ENCODE results near the gene NBAS. TPM values are rescaled to one million over a fixed set of nuclear protein-coding genes. Genes with fewer than 3 reads are reported as not detected.

NBAS gene
- total RNA-seq, 2 experiments from 2014 or later: 24.4 to 28.8 TPM

DNA sequence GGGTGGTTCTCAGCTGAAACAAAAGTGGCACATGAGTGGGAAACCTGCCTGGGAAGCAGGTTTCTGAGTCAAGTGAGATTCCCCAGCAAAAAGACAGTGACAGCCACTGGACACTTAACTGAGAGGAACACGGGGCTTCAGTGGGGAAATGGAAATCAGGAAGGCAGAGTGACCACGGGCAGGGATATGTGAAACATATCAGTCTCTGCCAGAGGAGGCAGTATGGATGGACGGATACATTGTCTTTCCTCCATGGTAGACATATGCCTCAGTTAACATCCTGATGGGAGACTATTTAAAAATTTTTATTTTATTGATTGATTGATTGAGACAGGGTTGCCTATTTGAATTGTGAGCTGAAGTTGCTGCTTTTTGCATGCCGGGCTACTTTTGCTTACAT, 292.1 kb downstream of the NBAS start:
- no peak for DNase-seq (ENCODE audit: low spot score)
- H3K79me2 ChIP-seq (ENCODE audit: insufficient read depth, low read depth, low read length): no peaks in the 10 kb centered on the region
- H3K9me3 ChIP-seq (ENCODE audit: low read length): no peaks in the 10 kb centered on the region
- H3K9me2 ChIP-seq (ENCODE audit: insufficient read depth, low read length): no peaks in the 10 kb centered on the region
- H3K27ac ChIP-seq (ENCODE audit: low read depth, low read length, poor library complexity, severe bottlenecking): no peak overlapping the region
- TF ChIP-seq, protein P1, sequence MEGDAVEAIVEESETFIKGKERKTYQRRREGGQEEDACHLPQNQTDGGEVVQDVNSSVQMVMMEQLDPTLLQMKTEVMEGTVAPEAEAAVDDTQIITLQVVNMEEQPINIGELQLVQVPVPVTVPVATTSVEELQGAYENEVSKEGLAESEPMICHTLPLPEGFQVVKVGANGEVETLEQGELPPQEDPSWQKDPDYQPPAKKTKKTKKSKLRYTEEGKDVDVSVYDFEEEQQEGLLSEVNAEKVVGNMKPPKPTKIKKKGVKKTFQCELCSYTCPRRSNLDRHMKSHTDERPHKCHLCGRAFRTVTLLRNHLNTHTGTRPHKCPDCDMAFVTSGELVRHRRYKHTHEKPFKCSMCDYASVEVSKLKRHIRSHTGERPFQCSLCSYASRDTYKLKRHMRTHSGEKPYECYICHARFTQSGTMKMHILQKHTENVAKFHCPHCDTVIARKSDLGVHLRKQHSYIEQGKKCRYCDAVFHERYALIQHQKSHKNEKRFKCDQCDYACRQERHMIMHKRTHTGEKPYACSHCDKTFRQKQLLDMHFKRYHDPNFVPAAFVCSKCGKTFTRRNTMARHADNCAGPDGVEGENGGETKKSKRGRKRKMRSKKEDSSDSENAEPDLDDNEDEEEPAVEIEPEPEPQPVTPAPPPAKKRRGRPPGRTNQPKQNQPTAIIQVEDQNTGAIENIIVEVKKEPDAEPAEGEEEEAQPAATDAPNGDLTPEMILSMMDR (conservative IDR thresholded peaks at IDR 0.05; ENCODE audit: low read length): no peak
- TF ChIP-seq EZH2phosphoT487 (IDR thresholded peaks at IDR 0.05; ENCODE audit: borderline replicate concordance, low read depth, low read length): no peak
- ChIA-PET CTCF (ENCODE audit: unreplicated experiment) (no interaction called here), POLR2A (no interaction called here)
- BruUV-seq (replicated peaks): no TSS peak
- no peak overlapping the region for H3K4me2 ChIP-seq (ENCODE audit: low read length)
- H3K4me3 ChIP-seq (ENCODE audit: low read depth, low read length, poor library complexity, severe bottlenecking): no peak overlapping the region
- H3K4me1 ChIP-seq (ENCODE audit: insufficient read depth, low read length, poor library complexity, severe bottlenecking): no peaks in the 10 kb centered on the region
- intact Hi-C loops (cut with micrococcal nuclease; ENCODE audit: unreplicated experiment): no loop called here
- no peaks in the 10 kb centered on the region for H4K20me1 ChIP-seq (ENCODE audit: insufficient read depth, low read length)
- no peaks in the 10 kb centered on the region for H3K36me3 ChIP-seq (ENCODE audit: insufficient read depth, low read length)
- no peak overlapping the region for H2AFZ ChIP-seq (ENCODE audit: low read length)

DNA sequence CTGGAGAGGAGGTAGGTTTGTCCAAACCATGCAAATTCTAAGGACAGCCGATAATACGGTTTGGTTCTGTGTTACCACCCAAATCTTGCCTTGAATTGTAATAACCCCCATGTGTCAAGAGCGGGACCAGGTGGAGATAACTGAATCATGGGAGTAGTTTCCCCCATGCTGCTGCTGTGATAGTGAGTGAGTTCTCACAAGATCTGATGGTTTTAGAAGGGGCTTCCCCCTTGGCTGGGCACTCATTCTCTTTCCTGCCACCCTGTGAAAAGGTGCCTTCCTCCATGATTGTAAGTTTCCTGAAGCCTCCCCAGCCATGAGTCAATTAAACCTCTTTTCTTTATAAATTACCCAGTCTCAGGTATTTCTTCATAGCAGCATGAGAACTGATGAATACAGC, 295.2 kb downstream of the NBAS start:
- Histone ChIP-seq H3K4me3 (ENCODE audit: low read depth, low read length, poor library complexity, severe bottlenecking) (no peak overlapping the region), H3K27ac (ENCODE audit: low read depth, low read length, poor library complexity, severe bottlenecking) (no peak overlapping the region), H3K4me1 (ENCODE audit: insufficient read depth, low read length, poor library complexity, severe bottlenecking) (no peaks in the 10 kb centered on the region), H3K79me2 (ENCODE audit: insufficient read depth, low read depth, low read length) (no peaks in the 10 kb centered on the region), H3K4me2 (ENCODE audit: low read length) (no peak overlapping the region), H4K20me1 (ENCODE audit: insufficient read depth, low read length) (no peaks in the 10 kb centered on the region), H2AFZ (ENCODE audit: low read length) (no peak overlapping the region), H3K9me3 (ENCODE audit: low read length) (no peaks in the 10 kb centered on the region), H3K9me2 (ENCODE audit: insufficient read depth, low read length) (no peaks in the 10 kb centered on the region), H3K36me3 (ENCODE audit: insufficient read depth, low read length) (no peaks in the 10 kb centered on the region)
- POLR2A ChIA-PET: interaction anchor here (0.5 kb wide), 1 partner anchor 402 kb away, joined by 3 read pairs; no protein-coding TSS in a partner anchor
- DNase-seq (ENCODE audit: low spot score): no peak
- CTCF ChIA-PET (ENCODE audit: unreplicated experiment): no interaction called here
- intact Hi-C loops (cut with micrococcal nuclease; ENCODE audit: unreplicated experiment): no loop called here
- BruUV-seq (replicated peaks): no TSS peak
- TF ChIP-seq EZH2phosphoT487 (IDR thresholded peaks at IDR 0.05; ENCODE audit: borderline replicate concordance, low read depth, low read length): no peak
- TF ChIP-seq, protein P1 (conservative IDR thresholded peaks at IDR 0.05; ENCODE audit: low read length): no peak

DNA sequence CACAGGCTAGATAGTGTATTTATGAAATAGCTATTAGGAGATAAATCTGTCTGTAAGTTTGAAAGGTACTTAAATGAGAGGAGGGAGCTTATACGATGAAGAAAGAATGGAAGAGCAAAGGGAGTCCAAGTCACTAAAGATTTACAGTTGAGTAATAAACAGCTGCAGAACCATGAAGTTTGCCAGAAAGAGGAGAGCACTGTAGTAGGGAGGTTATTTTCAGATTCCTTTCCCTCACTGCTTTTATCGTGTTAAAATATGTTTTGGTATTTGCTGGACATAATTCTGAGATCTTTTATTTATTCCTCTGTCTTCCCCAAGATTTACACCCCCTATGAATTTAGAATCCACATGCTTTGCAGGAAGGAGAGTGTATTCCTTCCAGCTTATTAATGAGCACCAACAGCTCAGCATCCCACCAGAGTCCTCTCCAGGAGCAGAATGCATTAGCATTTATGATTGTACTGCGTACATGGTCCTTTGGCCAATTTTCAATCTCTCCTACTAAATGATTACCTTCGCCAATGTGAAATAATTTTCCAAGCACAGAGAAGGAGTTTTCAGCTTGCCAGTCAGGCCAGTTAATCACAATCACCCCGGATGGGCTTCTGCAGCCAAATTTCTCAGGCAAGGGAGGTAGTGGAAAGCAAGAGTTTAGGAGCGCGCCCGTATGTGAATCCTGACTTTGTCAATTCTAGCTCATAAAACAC, 297.0 kb downstream of the NBAS start:
- H3K27ac ChIP-seq (ENCODE audit: low read depth, low read length, poor library complexity, severe bottlenecking): no peak overlapping the region
- no peak for DNase-seq (ENCODE audit: low spot score)
- POLR2A ChIA-PET: interaction anchor here (0.6 to 2.0 kb wide), 3 partner anchors 8 to 939 kb away, joined by 3 to 5 read pairs (median 3); no protein-coding TSS in a partner anchor
- H3K9me3 ChIP-seq (ENCODE audit: low read length): no peaks in the 10 kb centered on the region
- no peaks in the 10 kb centered on the region for H3K9me2 ChIP-seq (ENCODE audit: insufficient read depth, low read length)
- H3K4me3 ChIP-seq (ENCODE audit: low read depth, low read length, poor library complexity, severe bottlenecking): no peak overlapping the region
- no TSS peak for BruUV-seq (replicated peaks)
- no peaks in the 10 kb centered on the region for H3K79me2 ChIP-seq (ENCODE audit: insufficient read depth, low read depth, low read length)
- H3K36me3 ChIP-seq (ENCODE audit: insufficient read depth, low read length): no peaks in the 10 kb centered on the region
- no peaks in the 10 kb centered on the region for H4K20me1 ChIP-seq (ENCODE audit: insufficient read depth, low read length)
- TF ChIP-seq, protein P1 (conservative IDR thresholded peaks at IDR 0.05; ENCODE audit: low read length): no peak
- TF ChIP-seq EZH2phosphoT487 (IDR thresholded peaks at IDR 0.05; ENCODE audit: borderline replicate concordance, low read depth, low read length): no peak
- H2AFZ ChIP-seq (ENCODE audit: low read length): no peak overlapping the region
- H3K4me2 ChIP-seq (ENCODE audit: low read length): no peak overlapping the region
- CTCF ChIA-PET (ENCODE audit: unreplicated experiment): no interaction called here
- intact Hi-C loops (cut with micrococcal nuclease; ENCODE audit: unreplicated experiment): no loop called here
- H3K4me1 ChIP-seq (ENCODE audit: insufficient read depth, low read length, poor library complexity, severe bottlenecking): no peaks in the 10 kb centered on the region

Data from OCI-LY7 (cell line).